Astrocyte (in vitro differentiated cells and primary cell): Measurements from ENCODE around the gene ATP2B2.

Experiments used
- CTCF ChIP-seq: IDR thresholded peaks from 2 replicates; pipeline ENCODE4 v1.5.1; 2011; ENCODE audit warnings: low read depth, mild to moderate bottlenecking, inconsistent platforms, low read length, moderate library complexity; ENCODE audit not compliant: insufficient read depth
- EZH2 ChIP-seq: IDR thresholded peaks from 2 replicates; pipeline ENCODE4 v1.6.1; 2012; ENCODE audit warnings: mild to moderate bottlenecking, low read length, inconsistent platforms; ENCODE audit not compliant: insufficient read depth

GRCh38 chr3:10419637-10420232, 85.7 kb downstream of the ATP2B2 start:
- no peak for TF ChIP-seq EZH2
- TF ChIP-seq CTCF: no peak
